ENCODE measurements around the gene CLSTN2.

CLSTN2 gene

DNA sequence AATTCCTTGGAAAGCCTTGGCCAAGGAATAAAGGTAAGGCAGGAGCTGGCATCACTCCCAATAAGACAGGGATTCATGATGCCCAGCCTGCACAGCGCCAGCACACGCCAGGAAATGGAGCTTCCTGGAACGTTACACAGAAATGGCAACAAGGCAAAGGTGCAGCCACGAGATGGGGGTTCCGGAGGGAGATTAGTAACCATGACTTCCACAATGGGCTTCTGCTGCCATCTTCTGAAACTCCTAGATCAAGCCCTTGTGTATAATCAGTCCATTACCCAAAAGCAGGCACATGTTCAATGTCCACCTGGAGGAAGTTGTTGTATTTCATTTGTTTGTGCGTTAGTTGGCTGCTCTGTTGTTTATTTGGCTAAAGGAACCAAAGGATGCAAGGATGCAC lies 611.7 kb downstream of the CLSTN2 start:
- no peak for DNase-seq (ENCODE audit: low read depth in 2 of 2)

- no peak for DNase-seq (ENCODE audit: low read depth in 2 of 2)
Measured at GRCh38 chr3:140552403-140552802, 617.4 kb downstream of the CLSTN2 start.

DNA sequence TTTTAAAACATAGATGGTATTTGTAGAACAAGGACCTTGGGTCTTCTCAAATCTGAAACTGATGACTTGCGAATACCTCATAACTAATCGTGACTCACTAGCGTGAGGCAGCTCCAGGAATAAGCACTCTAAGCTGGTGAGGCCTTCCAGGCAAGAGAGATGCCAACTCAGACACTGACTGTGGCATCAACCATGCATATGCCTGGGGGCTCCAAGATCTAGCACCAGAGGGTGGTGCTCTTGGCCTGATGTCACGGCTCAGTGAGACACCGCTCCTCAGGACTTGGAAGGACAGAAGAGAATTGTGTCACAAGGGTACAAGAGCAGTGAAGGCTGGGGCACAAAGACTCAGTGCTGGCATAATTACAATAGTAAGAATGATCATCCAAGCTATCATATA lies 617.9 kb downstream of the CLSTN2 start:
- DNase-seq (ENCODE audit: low read depth in 2 of 2): no peak

GRCh38 chr3:140553591-140553990 lies 618.6 kb downstream of the CLSTN2 start:
- no peak for DNase-seq (ENCODE audit: low read depth in 2 of 2)

DNA sequence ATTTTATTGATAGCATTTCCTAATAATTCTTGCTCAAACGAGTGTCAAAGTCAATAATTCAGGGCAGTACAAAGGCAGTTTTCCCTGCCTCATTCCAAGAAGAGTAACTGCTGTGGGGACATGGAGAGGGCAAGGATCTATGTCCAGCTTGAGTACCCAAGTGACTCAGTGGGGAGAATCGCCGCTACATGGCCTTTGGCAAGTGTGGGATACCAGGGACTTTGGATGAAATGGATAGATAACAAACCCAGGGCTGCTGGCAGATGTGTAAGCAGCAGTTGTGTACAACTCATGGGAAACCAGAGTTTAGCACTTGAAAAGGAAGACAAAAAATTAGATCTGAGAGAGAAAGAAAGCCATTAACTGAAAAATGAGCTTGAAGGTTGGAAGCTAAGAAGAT lies 620.7 kb downstream of the CLSTN2 start:
- DNase-seq (ENCODE audit: low read depth in 2 of 2): no peak

DNA sequence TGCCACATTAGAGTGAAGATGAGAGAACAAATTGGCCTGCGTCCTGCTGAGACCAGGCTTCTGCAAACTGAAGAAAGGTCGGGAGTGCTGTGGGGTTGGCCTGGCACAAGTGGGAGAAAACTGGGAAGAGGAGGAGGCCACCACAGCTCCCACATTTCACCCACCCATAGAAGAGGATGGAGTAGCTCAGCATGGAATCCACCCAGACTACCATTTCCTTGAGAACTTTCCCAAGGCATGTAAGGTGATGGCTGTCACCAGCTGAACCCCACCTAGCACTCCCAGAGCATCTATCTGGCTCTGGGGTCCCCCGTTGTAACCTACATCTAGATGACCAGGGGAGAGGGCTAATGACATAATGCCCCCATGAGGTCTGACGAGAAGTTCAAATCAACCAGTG lies 622.5 kb downstream of the CLSTN2 start:
- DNase-seq (ENCODE audit: low read depth in 2 of 2): no peak

- no peak for DNase-seq (ENCODE audit: low read depth in 2 of 2)
Measured at GRCh38 chr3:140559546-140559945, 624.6 kb downstream of the CLSTN2 start.

DNA sequence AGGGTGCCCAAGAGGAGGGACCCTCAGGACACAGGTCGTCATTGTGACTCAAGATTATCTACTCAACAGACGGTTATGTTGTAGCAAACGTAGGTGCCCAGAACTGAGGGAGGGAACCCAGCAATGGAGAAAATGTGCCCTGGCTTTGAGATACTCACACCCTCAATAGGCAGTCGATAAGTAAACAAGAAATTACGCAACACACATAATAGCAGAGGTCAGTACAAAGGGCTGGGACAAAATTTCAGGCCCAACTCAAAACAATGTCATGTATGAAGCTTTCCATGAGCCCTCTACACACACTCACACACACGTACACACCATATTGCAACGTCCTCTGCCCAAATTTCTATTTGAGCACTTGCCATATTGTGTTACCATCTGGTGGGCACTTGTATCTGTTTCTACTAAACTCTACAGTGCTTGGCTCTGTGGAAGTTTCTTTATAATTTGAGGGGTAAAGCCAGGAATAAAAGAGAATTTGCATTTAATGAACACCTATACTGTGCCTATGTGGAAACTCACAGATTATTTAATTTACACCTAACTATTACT lies 628.3 kb downstream of the CLSTN2 start:
- DNase-seq (ENCODE audit: low read depth in 2 of 2): no peak

DNA sequence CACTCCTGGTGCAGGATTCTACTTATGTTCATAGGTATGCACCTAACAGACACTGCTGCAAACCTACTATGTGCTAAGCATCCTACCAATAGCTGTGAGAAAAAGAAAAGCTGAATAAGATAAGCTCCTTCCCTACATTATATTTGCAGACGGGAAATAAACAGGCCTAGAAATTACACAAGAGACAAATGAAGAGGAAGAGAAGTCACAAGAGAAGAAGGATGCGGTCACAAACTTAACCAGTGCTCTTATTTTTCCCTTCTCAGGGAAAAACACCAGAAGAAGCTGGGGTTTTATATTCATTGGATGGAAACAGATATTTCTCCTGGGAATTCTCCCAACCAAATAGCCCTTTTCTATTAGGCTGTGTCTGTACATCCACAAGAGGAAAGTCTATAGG lies 633.1 kb downstream of the CLSTN2 start:
- no peak for DNase-seq (ENCODE audit: low read depth in 2 of 2)

DNA sequence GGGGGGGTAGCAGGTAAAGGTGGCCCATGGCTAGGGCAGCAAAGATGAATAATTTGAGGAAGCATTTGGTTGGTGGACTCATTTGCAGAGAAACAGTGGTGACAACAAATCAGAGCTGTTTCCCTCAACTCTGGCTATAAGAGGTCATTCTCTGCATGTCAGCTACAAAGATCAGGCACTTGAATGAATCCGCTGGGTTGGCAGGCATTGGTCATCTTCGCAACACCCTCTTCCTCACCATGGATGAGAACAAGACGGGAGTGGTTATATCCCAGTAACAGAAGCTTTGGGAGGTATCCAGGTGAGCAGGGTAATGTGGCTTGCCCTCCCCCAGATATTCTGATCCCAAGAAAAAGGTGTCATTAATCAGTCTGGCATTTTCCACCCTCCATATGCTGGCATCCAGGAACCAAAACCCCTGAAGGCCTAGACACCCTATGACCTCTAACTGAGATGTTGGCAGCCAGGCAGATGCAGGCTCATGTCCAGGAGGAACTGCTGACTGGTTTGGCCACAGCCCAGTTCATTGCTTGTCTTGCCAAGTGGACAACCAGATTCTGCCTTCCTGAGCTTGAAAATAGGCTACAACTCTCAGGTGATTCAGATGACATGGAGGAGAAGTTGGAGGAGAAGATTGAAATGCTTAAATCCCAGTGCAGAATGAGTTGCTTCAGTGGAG lies 634.0 kb downstream of the CLSTN2 start:
- DNase-seq (ENCODE audit: low read depth in 2 of 2): no peak

DNA sequence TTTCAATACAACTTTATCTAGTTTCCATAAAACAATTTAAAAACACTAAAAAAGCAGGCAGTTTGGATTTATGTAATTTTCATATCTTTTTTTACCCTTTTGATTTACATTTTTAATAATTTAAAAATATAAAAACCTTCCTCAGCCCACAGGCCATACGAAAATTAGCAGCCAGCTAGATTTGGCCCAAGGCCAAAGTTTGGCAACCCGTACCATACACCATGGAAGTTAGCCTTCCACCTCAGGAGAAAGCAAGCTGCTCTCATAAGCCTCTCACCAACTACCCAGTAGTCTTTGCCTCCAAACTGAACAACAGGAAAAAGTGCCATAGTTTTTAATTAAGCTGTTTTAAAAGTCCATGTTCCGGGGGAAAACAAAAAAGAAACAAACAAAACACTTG lies 635.6 kb downstream of the CLSTN2 start:
- DNase-seq (ENCODE audit: low read depth in 2 of 2): no peak

DNA sequence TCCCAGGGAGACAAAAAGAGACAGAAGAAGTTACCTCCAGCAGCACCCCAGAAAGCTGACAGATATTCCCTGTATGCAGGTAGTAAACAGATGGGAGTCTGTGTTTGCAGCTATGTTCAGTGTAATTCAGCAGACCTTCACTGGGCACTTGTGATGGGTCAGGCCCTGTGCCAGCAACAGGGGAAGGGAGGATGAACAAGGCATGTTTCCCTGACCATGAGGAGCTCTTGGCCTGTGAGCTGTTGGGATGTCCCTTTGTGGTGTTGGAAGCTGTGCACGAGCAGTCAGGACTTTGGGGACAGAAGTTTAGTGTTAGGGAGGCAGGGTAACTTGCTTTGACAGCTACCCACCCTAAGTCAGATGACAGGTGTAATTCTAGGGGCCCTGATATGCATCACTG lies 636.9 kb downstream of the CLSTN2 start:
- DNase-seq (ENCODE audit: low read depth in 2 of 2): no peak

GRCh38 chr3:140572334-140572733 lies 637.3 kb downstream of the CLSTN2 start:
- DNase-seq (ENCODE audit: low read depth in 2 of 2): no peak

DNA sequence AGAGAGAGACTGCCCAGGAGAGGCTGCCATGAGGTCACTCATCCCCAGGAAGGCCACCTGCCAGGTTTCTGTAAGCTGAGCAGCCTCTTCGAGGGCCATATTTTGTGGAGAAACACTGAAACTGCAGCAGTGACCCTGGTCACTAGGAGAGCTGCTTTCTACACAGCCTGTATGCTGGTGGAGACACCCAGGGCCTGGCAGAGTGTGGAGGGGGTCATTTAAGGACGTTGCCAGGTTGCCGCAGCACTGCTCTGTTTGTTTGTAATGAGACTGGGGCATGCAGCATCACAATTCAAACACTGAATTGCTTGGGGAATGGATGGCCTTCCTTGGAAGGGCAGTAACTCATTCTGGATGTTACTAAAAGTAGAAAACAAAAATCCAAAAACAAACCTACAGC lies 638.0 kb downstream of the CLSTN2 start:
- DNase-seq (ENCODE audit: low read depth in 2 of 2): no peak

- DNase-seq (ENCODE audit: low read depth in 2 of 2): no peak
Measured at GRCh38 chr3:140574375-140574774, 639.4 kb downstream of the CLSTN2 start.

DNA sequence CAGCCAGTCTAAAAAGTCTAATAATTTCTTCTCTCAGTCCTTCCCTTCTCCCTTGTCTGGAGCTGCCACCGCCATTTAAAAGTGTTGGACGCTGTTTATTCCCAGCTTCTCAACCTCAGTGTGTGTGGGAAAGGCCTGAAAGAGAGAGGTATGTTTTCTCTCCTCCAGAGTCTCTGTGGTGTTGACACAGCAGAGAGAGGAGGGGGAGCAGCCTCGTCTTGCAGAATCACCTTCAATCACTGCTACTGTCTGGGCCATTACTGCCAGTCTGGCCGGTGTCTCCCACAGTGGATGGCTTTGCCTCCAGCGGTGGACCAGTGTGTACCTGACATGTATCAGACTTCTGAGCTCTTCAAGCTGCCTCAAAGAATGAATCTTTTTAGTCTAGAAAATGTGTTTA lies 641.5 kb downstream of the CLSTN2 start:
- DNase-seq (ENCODE audit: low read depth in 2 of 2): no peak

DNA sequence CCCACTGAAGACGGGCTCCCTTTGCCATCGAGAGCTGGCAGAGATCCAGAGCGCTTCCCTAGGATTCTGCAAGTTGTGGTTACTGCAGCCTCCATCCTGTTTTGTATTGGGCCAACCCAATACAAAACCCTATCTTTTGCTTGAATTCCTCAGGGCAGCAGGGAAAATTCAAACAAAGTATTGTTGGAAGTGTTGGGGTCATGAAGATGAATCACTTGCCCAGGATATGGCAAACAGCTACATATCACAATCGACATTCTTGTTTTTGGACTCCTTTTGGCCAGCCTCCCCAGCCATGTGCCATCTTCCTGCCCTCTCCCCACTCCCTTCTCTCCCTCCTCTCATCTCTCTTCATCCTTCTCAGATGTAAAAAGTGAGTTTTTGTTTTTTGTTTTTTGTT lies 642.9 kb downstream of the CLSTN2 start:
- no peak for DNase-seq (ENCODE audit: low read depth in 2 of 2)

DNA sequence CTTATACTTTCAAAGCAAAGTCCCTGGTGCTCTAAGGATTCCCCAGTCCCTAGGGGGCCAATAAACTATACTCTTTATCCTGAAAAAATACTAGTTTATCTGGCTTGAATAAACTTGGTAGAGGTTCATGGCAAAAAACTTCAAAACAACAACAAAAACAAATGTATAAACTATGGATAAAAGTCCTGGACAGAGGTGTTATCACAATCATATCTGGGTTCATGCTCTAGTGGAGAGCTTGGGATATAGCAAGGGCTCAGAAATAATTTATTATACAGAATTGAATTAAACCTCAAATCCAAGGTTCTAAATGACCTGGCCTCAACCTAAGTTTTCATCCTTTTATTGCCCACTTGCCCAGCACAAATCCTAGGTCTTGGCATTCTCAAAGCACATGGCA lies 644.3 kb downstream of the CLSTN2 start:
- DNase-seq (ENCODE audit: low read depth in 2 of 2): no peak

DNA sequence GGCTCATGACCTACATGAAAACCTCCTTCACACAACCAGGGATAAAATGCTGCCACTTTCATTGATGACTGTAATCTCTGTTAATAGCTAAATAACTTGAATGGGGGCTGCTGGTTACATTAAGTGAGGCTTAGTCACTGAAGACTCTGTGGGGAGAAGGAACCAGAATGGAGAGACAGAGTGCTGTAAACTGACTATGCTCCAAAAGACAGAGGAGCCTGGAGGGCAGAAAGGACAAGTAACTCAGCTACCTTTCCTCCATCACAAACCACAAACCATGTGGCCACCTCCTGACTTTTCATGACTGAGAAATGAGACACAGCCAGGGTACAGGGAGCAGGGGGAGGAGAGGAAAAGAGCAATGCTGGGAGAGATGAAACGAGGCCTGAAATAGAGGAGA lies 645.8 kb downstream of the CLSTN2 start:
- DNase-seq (ENCODE audit: low read depth in 2 of 2): no peak

GRCh38 chr3:140584549-140584948 lies 649.6 kb downstream of the CLSTN2 start:
- no peak for DNase-seq (ENCODE audit: low read depth in 2 of 2)

DNA sequence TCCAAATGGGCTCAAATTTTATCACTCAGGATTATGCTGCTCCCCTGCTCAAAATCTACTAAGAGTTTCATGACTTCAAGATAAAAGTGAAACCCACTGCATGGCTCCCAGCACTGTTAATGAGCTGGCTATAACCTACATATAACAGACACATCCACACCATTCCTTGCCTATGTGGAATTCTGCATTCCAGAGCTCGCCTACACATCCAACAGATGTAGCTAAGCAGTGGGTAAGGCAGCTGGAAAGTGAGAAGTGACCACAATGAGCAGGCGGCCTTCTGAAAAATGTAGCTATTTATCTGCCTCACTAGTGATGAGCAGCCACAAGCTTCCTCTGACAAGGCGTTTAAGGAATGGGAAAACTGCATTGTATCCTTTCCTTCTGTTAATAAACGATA lies 650.8 kb downstream of the CLSTN2 start:
- DNase-seq (ENCODE audit: low read depth in 2 of 2): no peak

DNA sequence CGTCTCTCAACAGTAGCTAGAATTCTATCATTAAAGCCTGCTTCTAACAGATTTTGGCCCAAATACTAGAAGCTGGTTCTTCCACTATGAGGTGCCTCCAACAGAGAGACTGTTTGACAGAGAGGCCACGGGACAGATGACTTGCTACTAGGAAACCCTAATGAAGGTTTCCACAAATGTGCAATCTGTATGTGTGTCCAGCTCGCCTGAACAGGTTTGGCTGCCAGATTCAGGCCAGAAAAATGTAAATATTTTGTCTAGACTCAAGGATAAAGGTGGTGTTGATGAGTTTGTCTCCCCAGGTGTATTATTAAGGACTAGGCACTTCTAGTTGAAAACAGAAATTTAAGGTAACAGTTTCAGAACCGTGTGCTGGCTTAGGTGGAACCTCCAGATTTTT lies 651.3 kb downstream of the CLSTN2 start:
- no peak for DNase-seq (ENCODE audit: low read depth in 2 of 2)

GRCh38 chr3:140588558-140588957 lies 653.6 kb downstream of the CLSTN2 start:
- no peak for DNase-seq (ENCODE audit: low read depth in 2 of 2)

- DNase-seq (ENCODE audit: low read depth in 2 of 2): no peak
Measured at GRCh38 chr3:140593766-140594165, 658.8 kb downstream of the CLSTN2 start.

All from stimulated activated CD4-positive, alpha-beta T cell treated with anti-CD3 and anti-CD28 coated beads, Interleukin-15, amount 100 ng/mL, for 48 hours (primary cell).